K562 (cell line): ENCODE data around the gene SLC2A10. TPM values are rescaled to one million over a fixed set of nuclear protein-coding genes. Genes with fewer than 3 reads are reported as not detected.

Source experiments
- ARID4B ChIP-seq: sonication (generic); formaldehyde crosslinking; IDR thresholded peaks from 2 replicates; pipeline ENCODE4 v1.8.0; 2022; ENCODE audit warnings: mild to moderate bottlenecking, missing genetic modification reagents
- ASH1L ChIP-seq: fragments of 450-650 bp; IDR thresholded peaks from 2 replicates; pipeline ENCODE4 v1.6.1; 2018; ENCODE audit warnings: borderline replicate concordance, mild to moderate bottlenecking, low read depth; ENCODE audit not compliant: partially characterized antibody
- CSDE1 ChIP-seq, 2 experiments: fragments of 450-650 bp; IDR thresholded peaks; 2 replicates each; pipeline ENCODE4 v1.6.1; 2016; ENCODE audit warnings: mild to moderate bottlenecking in 1 of 2
- ELF2 ChIP-seq: fragments of 250-450 bp; sonication (Bioruptor Pico); IDR thresholded peaks from 2 replicates; pipeline ENCODE4 v1.5.0; 2021; ENCODE audit warnings: mild to moderate bottlenecking
- HDAC1 ChIP-seq, 2 experiments: fragments of 450-650 bp; IDR thresholded peaks; 2 replicates each; pipeline ENCODE4 v1.6.1; 2016 to 2017; ENCODE audit warnings: inconsistent platforms in 1 of 2, mild to moderate bottlenecking in 1 of 2, moderate library complexity in 1 of 2
- HNRNPLL ChIP-seq: fragments of 200-400 bp; formaldehyde crosslinking; IDR thresholded peaks from 2 replicates; pipeline ENCODE4 v1.6.1; 2017; ENCODE audit warnings: low read length, low read depth, mild to moderate bottlenecking; ENCODE audit not compliant: poor library complexity, severe bottlenecking
- MLLT1 ChIP-seq, 2 experiments: fragments of 450-650 bp; IDR thresholded peaks; 2 replicates each; pipeline ENCODE4 v1.6.1; 2016
- MYBL2 ChIP-seq, 2 experiments: fragments of 450-650 bp in 1 of 2; sonication (generic) in 1 of 2; formaldehyde crosslinking in 1 of 2; IDR thresholded peaks; 2 replicates each; pipeline versions ENCODE4 v1.6.1 to v1.8.1; 2017 to 2022; ENCODE audit warnings: borderline replicate concordance in 1 of 2, inconsistent platforms in 1 of 2, low read depth in 1 of 2, mild to moderate bottlenecking in 1 of 2, missing genetic modification reagents in 1 of 2, moderate library complexity in 1 of 2
- PATZ1 ChIP-seq: fragments of 250-450 bp; sonication (Bioruptor Pico); IDR thresholded peaks from 2 replicates; pipeline ENCODE4 v1.5.0; 2020; ENCODE audit warnings: mild to moderate bottlenecking, borderline replicate concordance
- POLR2H ChIP-seq: IDR thresholded peaks from 2 replicates; pipeline ENCODE4 v1.6.1; 2016; ENCODE audit warnings: missing genetic modification characterization, low read depth, mild to moderate bottlenecking, control low read depth, missing compliant biosample characterization, moderate library complexity
- SIX5 ChIP-seq, 2 experiments: IDR thresholded peaks; 2 replicates each; pipeline ENCODE4 v1.6.1; 2011; ENCODE audit warnings: low read length in 2 of 2, borderline replicate concordance in 1 of 2, low read depth in 1 of 2, mild to moderate bottlenecking in 1 of 2, moderate library complexity in 1 of 2; ENCODE audit not compliant: insufficient read depth in 1 of 2
- TAL1 ChIP-seq: fragments of 450-650 bp; IDR thresholded peaks from 2 replicates; pipeline ENCODE4 v1.6.1; 2016; ENCODE audit warnings: mild to moderate bottlenecking
- USF2 ChIP-seq: sonication (generic); formaldehyde crosslinking; IDR thresholded peaks from 2 replicates; pipeline ENCODE4 v1.5.0; 2020; ENCODE audit warnings: missing genetic modification reagents
- ZNF347 ChIP-seq: fragments of 450-650 bp; formaldehyde crosslinking; IDR thresholded peaks from 2 replicates; pipeline ENCODE4 v1.4.0; 2020; ENCODE audit warnings: low read depth, mild to moderate bottlenecking, moderate library complexity
- ZNF384 ChIP-seq: IDR thresholded peaks from 2 replicates; pipeline ENCODE4 v1.6.1; 2012; ENCODE audit warnings: low read depth, low read length, improper control_type of control experiment
- ZNF778 ChIP-seq: fragments of 450-650 bp; formaldehyde crosslinking; IDR thresholded peaks from 2 replicates; pipeline ENCODE4 v1.4.0; 2020; ENCODE audit warnings: mild to moderate bottlenecking, moderate library complexity
- polyA plus RNA-seq, 8 experiments: library from polyadenylated mRNA; depleted of rRNA in 4 of 8; stranded (reverse) in 5 of 8; unstranded in 3 of 8; fragments of >200 nt; fragmentation: Nextera tagmentation in 2 of 8; fragmentation: Illumina TruSeq in 1 of 8; extraction: Ambion mirVana in 2 of 8; extraction: Trizol in 1 of 8; gene quantifications; 2 replicates each; pipeline versions ENCODE4 v1.2.1 to v1.2.3, GENCODE V29; 2011 to 2014; ENCODE audit warnings: inconsistent platforms in 1 of 8, missing spikeins in 1 of 8
- total RNA-seq, 7 experiments: library from RNA; depleted of rRNA in 6 of 7; stranded (reverse); fragments of >200 nt in 6 of 7; fragmentation: Illumina TruSeq in 2 of 7; extraction: Trizol in 2 of 7; gene quantifications; 2 replicates each; pipeline versions ENCODE4 v1.2.1 to v1.2.3, GENCODE V29; 2011 to 2021; ENCODE audit warnings: low replicate concordance in 1 of 7

Gene SLC2A10
- total and polyA plus RNA-seq, 9 of the 15 experiments (the other 6 are each of a cell fraction or from before 2014, with no cell fraction given) = 0.01 to 1.8 (median 0.10) TPM

- peak; percentile 83 for TF ChIP-seq ARID4B
- TF ChIP-seq ZNF347 = no peak
- peak; percentile 94 for TF ChIP-seq USF2 (CRISPR knock-in tag)
- TF ChIP-seq ZNF384 = no peak
- peak in 1 of 2 experiments; percentile 25; a peak in 1 of 4 replicates for TF ChIP-seq MLLT1 (IDR thresholded peaks at IDR 0.05)
- TF ChIP-seq MYBL2 (IDR thresholded peaks at IDR 0.05; ENCODE audit: low read depth) = no peak
- TF ChIP-seq MYBL2 (CRISPR knock-in tag; IDR thresholded peaks at IDR 0.05; ENCODE audit: borderline replicate concordance) = no peak
- TF ChIP-seq ELF2 (CRISPR knock-in tag) = peak; percentile 86
- peak; percentile 96 for TF ChIP-seq POLR2H
- TF ChIP-seq ZNF778 (CRISPR knock-in tag) = no peak
- TF ChIP-seq SIX5 (IDR thresholded peaks at IDR 0.05; ENCODE audit: borderline replicate concordance in 1 of 2, insufficient read depth in 1 of 2, low read depth in 1 of 2, low read length in 2 of 2) = no peak
- no peak for TF ChIP-seq CSDE1 (IDR thresholded peaks at IDR 0.05)
- TF ChIP-seq PATZ1 (CRISPR knock-in tag) = no peak
- TF ChIP-seq ASH1L = peak; percentile 13
- TF ChIP-seq HDAC1 (IDR thresholded peaks at IDR 0.05) = peak in 1 of 2 experiments; percentile 95; a peak in 2 of 4 replicates
- no peak for TF ChIP-seq TAL1
- TF ChIP-seq HNRNPLL = no peak
Measured at GRCh38 chr20:46683939-46684750, 25.3 kb upstream of the SLC2A10 start (continued).
